ENCODE data around the gene ARRDC4.

Gene ARRDC4

GRCh38 chr15:98002419-98002818 lies 41.9 kb downstream of the ARRDC4 start:
- H3K27me3 ChIP-seq (ENCODE audit: control insufficient read depth, insufficient read depth, low read length): no peaks in the 10 kb centered on the region

GRCh38 chr15:98002866-98003265 lies 42.4 kb downstream of the ARRDC4 start:
- Histone ChIP-seq H3K9ac (ENCODE audit: low read depth, low read length) (no peak overlapping the region), H3K4me1 (ENCODE audit: control insufficient read depth, insufficient read depth, low read length) (no peaks in the 10 kb centered on the region), H3K4me3 (ENCODE audit: low read depth, low read length) (no peak overlapping the region), H3K27me3 (ENCODE audit: control insufficient read depth, insufficient read depth, low read length) (no peaks in the 10 kb centered on the region), H3K36me3 (ENCODE audit: control insufficient read depth, insufficient read depth, low read length) (no peaks in the 10 kb centered on the region), H3K9me3 (ENCODE audit: control insufficient read depth, insufficient read depth, low read length) (no peaks in the 10 kb centered on the region)

More at GRCh38 chr15:98002419-98002818, 41.9 kb downstream of the ARRDC4 start:
- Histone ChIP-seq H3K4me3 (ENCODE audit: low read depth, low read length) (no peak overlapping the region), H3K4me1 (ENCODE audit: control insufficient read depth, insufficient read depth, low read length) (no peaks in the 10 kb centered on the region), H3K9ac (ENCODE audit: low read depth, low read length) (no peak overlapping the region), H3K9me3 (ENCODE audit: control insufficient read depth, insufficient read depth, low read length) (no peaks in the 10 kb centered on the region), H3K36me3 (ENCODE audit: control insufficient read depth, insufficient read depth, low read length) (no peaks in the 10 kb centered on the region)

- H3K9me3 ChIP-seq (ENCODE audit: control insufficient read depth, insufficient read depth, low read length): no peaks in the 10 kb centered on the region
- H3K9ac ChIP-seq (ENCODE audit: low read depth, low read length): no peak overlapping the region
- no peaks in the 10 kb centered on the region for H3K36me3 ChIP-seq (ENCODE audit: control insufficient read depth, insufficient read depth, low read length)
- no peaks in the 10 kb centered on the region for H3K4me1 ChIP-seq (ENCODE audit: control insufficient read depth, insufficient read depth, low read length)
- H3K27me3 ChIP-seq (ENCODE audit: control insufficient read depth, insufficient read depth, low read length): no peaks in the 10 kb centered on the region
- H3K4me3 ChIP-seq (ENCODE audit: low read depth, low read length): no peak overlapping the region
These were observed 43.0 kb downstream of the ARRDC4 start for GRCh38 chr15:98003518-98003917.

- Histone ChIP-seq H3K27me3 (ENCODE audit: control insufficient read depth, insufficient read depth, low read length) (no peaks in the 10 kb centered on the region), H3K36me3 (ENCODE audit: control insufficient read depth, insufficient read depth, low read length) (no peaks in the 10 kb centered on the region), H3K9me3 (ENCODE audit: control insufficient read depth, insufficient read depth, low read length) (no peaks in the 10 kb centered on the region), H3K9ac (ENCODE audit: low read depth, low read length) (no peak overlapping the region), H3K4me1 (ENCODE audit: control insufficient read depth, insufficient read depth, low read length) (no peaks in the 10 kb centered on the region), H3K4me3 (ENCODE audit: low read depth, low read length) (no peak overlapping the region)
These were observed 43.5 kb downstream of the ARRDC4 start for GRCh38 chr15:98003996-98004395.

- H3K9me3 ChIP-seq (ENCODE audit: control insufficient read depth, insufficient read depth, low read length): no peaks in the 10 kb centered on the region
- H3K4me1 ChIP-seq (ENCODE audit: control insufficient read depth, insufficient read depth, low read length): no peaks in the 10 kb centered on the region
- no peak overlapping the region for H3K9ac ChIP-seq (ENCODE audit: low read depth, low read length)
These were observed 45.2 kb downstream of the ARRDC4 start for GRCh38 chr15:98005659-98006058.

GRCh38 chr15:98009169-98009568 lies 48.7 kb downstream of the ARRDC4 start:
- Histone ChIP-seq H3K4me1 (ENCODE audit: control insufficient read depth, insufficient read depth, low read length) (no peaks in the 10 kb centered on the region), H3K36me3 (ENCODE audit: control insufficient read depth, insufficient read depth, low read length) (no peaks in the 10 kb centered on the region), H3K27me3 (ENCODE audit: control insufficient read depth, insufficient read depth, low read length) (no peaks in the 10 kb centered on the region), H3K9ac (ENCODE audit: low read depth, low read length) (no peak overlapping the region), H3K4me3 (ENCODE audit: low read depth, low read length) (no peak overlapping the region), H3K9me3 (ENCODE audit: control insufficient read depth, insufficient read depth, low read length) (no peaks in the 10 kb centered on the region)

More at GRCh38 chr15:98005659-98006058, 45.2 kb downstream of the ARRDC4 start:
- Histone ChIP-seq H3K27me3 (ENCODE audit: control insufficient read depth, insufficient read depth, low read length) (no peaks in the 10 kb centered on the region), H3K4me3 (ENCODE audit: low read depth, low read length) (no peak overlapping the region), H3K36me3 (ENCODE audit: control insufficient read depth, insufficient read depth, low read length) (no peaks in the 10 kb centered on the region)

GRCh38 chr15:98009971-98010370 lies 49.5 kb downstream of the ARRDC4 start:
- no peaks in the 10 kb centered on the region for H3K9me3 ChIP-seq (ENCODE audit: control insufficient read depth, insufficient read depth, low read length)
- H3K36me3 ChIP-seq (ENCODE audit: control insufficient read depth, insufficient read depth, low read length): no peaks in the 10 kb centered on the region
- H3K4me3 ChIP-seq (ENCODE audit: low read depth, low read length): no peak overlapping the region
- H3K4me1 ChIP-seq (ENCODE audit: control insufficient read depth, insufficient read depth, low read length): no peaks in the 10 kb centered on the region
- H3K27me3 ChIP-seq (ENCODE audit: control insufficient read depth, insufficient read depth, low read length): no peaks in the 10 kb centered on the region
- no peak overlapping the region for H3K9ac ChIP-seq (ENCODE audit: low read depth, low read length)

GRCh38 chr15:98012354-98012753 lies 51.9 kb downstream of the ARRDC4 start:
- no peaks in the 10 kb centered on the region for H3K4me1 ChIP-seq (ENCODE audit: control insufficient read depth, insufficient read depth, low read length)
- no peaks in the 10 kb centered on the region for H3K27me3 ChIP-seq (ENCODE audit: control insufficient read depth, insufficient read depth, low read length)
- no peak overlapping the region for H3K4me3 ChIP-seq (ENCODE audit: low read depth, low read length)
- no peaks in the 10 kb centered on the region for H3K36me3 ChIP-seq (ENCODE audit: control insufficient read depth, insufficient read depth, low read length)
- H3K9ac ChIP-seq (ENCODE audit: low read depth, low read length): no peak overlapping the region
- H3K9me3 ChIP-seq (ENCODE audit: control insufficient read depth, insufficient read depth, low read length): no peaks in the 10 kb centered on the region

- Histone ChIP-seq H3K4me3 (ENCODE audit: low read depth, low read length) (no peak overlapping the region), H3K9me3 (ENCODE audit: control insufficient read depth, insufficient read depth, low read length) (no peaks in the 10 kb centered on the region), H3K36me3 (ENCODE audit: control insufficient read depth, insufficient read depth, low read length) (no peaks in the 10 kb centered on the region), H3K27me3 (ENCODE audit: control insufficient read depth, insufficient read depth, low read length) (no peaks in the 10 kb centered on the region), H3K9ac (ENCODE audit: low read depth, low read length) (no peak overlapping the region), H3K4me1 (ENCODE audit: control insufficient read depth, insufficient read depth, low read length) (no peaks in the 10 kb centered on the region)
These were observed 53.1 kb downstream of the ARRDC4 start for GRCh38 chr15:98013631-98014030.

- H3K9me3 ChIP-seq (ENCODE audit: control insufficient read depth, insufficient read depth, low read length): no peaks in the 10 kb centered on the region
- H3K4me3 ChIP-seq (ENCODE audit: low read depth, low read length): no peak overlapping the region
- H3K27me3 ChIP-seq (ENCODE audit: control insufficient read depth, insufficient read depth, low read length): no peaks in the 10 kb centered on the region
These were observed 56.9 kb downstream of the ARRDC4 start for GRCh38 chr15:98017150-98017964.

GRCh38 chr15:98018761-98019351 lies 58.4 kb downstream of the ARRDC4 start:
- H3K27me3 ChIP-seq (ENCODE audit: control insufficient read depth, insufficient read depth, low read length): no peaks in the 10 kb centered on the region
- no peaks in the 10 kb centered on the region for H3K4me1 ChIP-seq (ENCODE audit: control insufficient read depth, insufficient read depth, low read length)
- H3K9me3 ChIP-seq (ENCODE audit: control insufficient read depth, insufficient read depth, low read length): no peaks in the 10 kb centered on the region
- no peaks in the 10 kb centered on the region for H3K36me3 ChIP-seq (ENCODE audit: control insufficient read depth, insufficient read depth, low read length)
- no peak overlapping the region for H3K9ac ChIP-seq (ENCODE audit: low read depth, low read length)
- no peak overlapping the region for H3K4me3 ChIP-seq (ENCODE audit: low read depth, low read length)

More at GRCh38 chr15:98017150-98017964, 56.9 kb downstream of the ARRDC4 start:
- Histone ChIP-seq H3K4me1 (ENCODE audit: control insufficient read depth, insufficient read depth, low read length) (no peaks in the 10 kb centered on the region), H3K9ac (ENCODE audit: low read depth, low read length) (no peak overlapping the region), H3K36me3 (ENCODE audit: control insufficient read depth, insufficient read depth, low read length) (no peaks in the 10 kb centered on the region)

All from iPS-15b (cell line).